HEK293 (cell line): ENCODE measurements around the gene ZNF560.

Source experiments
- TF ChIP-seq, protein P1 (sequence below): fragments of 450-650 bp; IDR thresholded peaks from 2 replicates; pipeline ENCODE4 v1.5.1; 2018; ENCODE audit warnings: missing biosample characterization, missing genetic modification characterization

ZNF560 gene

DNA sequence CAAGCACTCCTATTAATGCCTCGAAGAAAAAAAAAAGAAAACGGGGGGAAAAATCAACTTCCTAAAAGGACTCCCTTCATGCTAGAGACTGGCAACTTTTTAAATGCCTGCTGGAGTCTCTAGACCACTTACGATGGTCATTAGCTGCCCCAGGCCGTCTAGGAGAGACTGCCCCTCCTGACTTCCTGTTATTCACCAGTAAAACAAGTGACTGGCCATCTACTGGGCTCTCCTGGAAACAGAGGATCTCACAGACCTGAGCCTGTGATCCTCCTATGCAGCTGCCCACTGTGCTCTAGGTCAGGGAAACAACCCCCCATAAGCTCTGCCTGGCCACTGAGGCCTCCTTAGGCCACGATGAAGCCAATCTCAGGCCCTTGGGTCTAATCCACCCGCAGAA, 70.5 kb downstream of the ZNF560 start (continued):
- TF ChIP-seq, protein P1, sequence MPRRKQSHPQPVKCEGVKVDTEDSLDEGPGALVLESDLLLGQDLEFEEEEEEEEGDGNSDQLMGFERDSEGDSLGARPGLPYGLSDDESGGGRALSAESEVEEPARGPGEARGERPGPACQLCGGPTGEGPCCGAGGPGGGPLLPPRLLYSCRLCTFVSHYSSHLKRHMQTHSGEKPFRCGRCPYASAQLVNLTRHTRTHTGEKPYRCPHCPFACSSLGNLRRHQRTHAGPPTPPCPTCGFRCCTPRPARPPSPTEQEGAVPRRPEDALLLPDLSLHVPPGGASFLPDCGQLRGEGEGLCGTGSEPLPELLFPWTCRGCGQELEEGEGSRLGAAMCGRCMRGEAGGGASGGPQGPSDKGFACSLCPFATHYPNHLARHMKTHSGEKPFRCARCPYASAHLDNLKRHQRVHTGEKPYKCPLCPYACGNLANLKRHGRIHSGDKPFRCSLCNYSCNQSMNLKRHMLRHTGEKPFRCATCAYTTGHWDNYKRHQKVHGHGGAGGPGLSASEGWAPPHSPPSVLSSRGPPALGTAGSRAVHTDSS (tag by site-specific recombination), result no peak
